GM12801 (cell line): Measurements from ENCODE around the gene PPFIBP2.

ENCODE experiments used
- TF ChIP-seq, protein P1 (sequence below): IDR thresholded peaks from one replicate; pipeline ENCODE4 v1.5.1; 2011; ENCODE audit warnings: control low read depth; ENCODE audit not compliant: insufficient read length; ENCODE audit errors: extremely low read depth

Gene PPFIBP2

DNA sequence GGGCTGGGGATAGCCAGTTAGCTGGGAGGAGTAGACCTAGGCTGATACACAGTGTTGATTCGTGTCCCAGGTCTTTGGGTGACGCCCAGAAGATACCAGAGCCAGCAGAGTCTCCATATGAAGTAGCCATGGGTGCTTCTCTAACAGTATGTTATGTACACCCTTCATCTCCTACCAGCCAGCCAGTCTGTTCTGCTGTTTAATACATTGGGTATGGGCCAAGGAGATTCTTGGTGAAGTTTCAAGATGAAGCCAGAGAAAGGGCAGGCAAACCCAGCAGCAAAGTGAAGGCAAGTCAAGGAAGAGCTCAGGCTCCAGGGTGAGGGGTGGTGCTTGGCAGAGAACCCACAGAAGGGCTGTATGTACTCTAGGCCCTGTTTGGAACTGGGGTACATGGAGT lies 56.4 kb downstream of the PPFIBP2 start:
- TF ChIP-seq, protein P1, sequence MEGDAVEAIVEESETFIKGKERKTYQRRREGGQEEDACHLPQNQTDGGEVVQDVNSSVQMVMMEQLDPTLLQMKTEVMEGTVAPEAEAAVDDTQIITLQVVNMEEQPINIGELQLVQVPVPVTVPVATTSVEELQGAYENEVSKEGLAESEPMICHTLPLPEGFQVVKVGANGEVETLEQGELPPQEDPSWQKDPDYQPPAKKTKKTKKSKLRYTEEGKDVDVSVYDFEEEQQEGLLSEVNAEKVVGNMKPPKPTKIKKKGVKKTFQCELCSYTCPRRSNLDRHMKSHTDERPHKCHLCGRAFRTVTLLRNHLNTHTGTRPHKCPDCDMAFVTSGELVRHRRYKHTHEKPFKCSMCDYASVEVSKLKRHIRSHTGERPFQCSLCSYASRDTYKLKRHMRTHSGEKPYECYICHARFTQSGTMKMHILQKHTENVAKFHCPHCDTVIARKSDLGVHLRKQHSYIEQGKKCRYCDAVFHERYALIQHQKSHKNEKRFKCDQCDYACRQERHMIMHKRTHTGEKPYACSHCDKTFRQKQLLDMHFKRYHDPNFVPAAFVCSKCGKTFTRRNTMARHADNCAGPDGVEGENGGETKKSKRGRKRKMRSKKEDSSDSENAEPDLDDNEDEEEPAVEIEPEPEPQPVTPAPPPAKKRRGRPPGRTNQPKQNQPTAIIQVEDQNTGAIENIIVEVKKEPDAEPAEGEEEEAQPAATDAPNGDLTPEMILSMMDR = no peak

DNA sequence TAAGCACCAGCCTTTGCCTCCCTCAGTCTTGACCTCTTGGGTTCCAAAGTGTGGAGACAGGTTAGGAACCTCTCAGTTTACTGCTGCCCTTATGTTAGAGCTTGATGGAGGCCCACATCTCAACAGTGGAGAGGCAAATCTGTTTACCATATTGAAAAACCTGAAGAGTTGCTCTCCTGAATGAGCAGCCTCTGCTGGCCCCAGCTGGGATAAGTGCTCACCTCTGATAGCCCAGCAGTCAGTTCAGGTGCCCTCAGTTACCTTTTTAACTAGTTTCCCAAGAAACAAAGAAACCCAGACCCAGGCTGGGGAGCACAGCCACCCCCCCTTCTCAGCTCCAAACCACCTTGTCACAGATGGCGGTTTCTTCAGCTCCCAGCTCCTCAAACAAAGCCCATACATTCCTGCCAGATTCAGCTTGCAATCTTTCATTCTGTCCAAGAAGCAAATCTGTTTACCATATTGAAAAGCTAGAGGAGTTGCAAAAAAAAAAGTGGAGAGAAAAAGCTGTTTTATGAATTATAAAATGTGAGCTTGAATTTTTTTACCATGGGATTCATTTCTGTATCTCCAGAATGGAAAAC lies 57.2 kb downstream of the PPFIBP2 start:
- TF ChIP-seq, protein P1 = no peak

DNA sequence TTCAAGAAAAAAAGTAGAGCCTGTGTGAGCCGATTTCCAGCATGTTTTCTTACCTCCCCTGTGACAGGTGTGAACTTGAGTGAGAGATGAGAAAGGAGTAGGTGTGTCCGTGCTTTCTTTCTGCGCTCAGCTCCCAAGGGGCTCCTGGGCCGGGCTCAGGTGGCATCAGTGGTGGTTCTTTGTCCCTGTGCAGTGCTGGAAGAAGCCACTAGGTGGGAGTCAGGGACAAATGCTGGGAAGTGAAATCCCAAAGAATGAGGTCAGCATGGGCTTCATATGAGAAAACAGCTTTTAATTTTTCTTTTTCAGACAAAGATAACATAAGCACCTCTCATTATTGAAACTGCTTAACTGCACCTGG lies 57.8 kb downstream of the PPFIBP2 start:
- TF ChIP-seq, protein P1 = no peak

DNA sequence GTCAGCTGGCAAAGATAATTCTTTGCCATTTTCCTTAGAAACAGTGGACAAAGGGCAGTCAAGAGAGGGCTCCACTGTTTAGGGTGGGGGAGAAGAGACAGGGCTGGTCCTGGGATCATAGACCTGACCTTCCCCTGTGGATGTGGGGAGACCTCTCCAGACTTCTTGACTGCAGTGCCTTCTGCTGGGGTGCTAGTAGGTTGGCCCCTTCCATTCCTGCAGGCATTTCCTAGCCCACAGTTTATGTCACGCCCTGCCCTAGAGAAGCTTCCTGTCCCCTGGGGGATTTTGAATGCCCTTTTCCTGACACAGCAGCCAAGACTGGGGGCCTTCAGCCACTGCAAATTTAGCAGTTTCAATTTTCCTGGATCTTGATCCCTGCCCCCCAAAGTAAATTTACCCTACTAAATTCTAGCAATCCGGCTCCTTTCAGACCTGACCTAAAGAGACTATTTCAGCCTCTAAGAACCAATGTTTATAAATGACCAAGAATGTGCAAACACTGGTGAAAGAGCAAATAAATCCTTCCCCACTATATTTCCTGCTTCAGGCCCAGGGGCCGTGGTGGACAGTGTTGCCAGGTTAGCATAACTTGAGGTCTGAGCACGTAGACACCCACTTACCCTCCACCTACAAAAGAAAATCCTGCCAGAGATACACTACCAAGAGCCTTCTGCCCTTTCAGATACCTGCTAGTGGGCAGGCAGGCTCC lies 58.4 kb downstream of the PPFIBP2 start:
- TF ChIP-seq, protein P1 = no peak

DNA sequence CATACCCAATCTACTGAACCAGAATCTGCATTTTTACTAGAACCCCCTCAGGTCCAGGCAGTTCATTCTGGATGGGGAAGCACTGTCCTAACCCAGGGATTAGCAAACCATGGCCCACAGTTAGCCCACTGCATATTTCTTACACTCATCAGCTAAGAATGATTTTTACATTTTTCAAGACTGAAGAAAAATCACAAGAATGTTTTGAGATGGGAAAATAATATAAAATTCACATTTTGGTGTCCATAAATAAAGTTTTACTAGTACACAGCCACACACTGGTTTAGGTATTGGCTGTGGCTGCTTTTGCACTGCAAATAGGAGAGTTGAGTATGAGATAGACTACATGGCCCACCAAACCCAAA lies 59.4 kb downstream of the PPFIBP2 start:
- TF ChIP-seq, protein P1 = no peak

DNA sequence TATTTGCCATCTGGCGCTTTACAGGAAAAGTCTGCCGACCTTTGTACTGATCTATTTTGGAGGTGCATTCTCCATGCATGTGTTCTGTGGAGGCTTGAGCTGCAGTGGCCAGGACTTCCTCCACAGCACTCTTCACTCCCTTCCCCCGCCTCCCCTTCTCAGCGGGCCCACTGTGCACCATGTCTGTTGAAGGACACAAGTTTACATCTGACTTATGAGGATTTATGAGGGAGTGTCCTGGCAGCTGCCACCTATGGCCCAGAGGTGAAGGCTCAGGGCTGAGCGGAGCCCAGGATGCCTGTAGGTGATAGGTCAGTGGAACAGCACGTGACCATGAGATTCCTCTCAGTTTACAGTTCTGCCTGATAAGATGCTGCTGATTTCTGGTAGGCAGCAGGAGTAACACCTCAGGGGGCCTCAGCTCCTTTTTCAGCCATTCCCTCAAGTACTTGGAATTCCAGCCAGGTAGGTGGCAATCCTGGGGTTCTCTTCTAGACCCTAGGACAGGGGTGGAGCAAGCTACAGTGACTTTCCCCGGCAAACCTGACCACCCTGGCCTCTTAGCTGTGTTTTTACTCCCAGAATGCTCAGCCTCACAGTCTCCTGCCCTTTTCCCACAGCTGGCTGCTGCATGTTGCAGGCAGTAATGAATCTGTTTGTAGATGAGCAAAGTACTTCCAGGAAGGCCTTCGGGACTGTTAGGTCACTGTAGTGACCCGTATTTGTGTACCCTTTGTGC lies 59.9 kb downstream of the PPFIBP2 start:
- TF ChIP-seq, protein P1 = no peak

DNA sequence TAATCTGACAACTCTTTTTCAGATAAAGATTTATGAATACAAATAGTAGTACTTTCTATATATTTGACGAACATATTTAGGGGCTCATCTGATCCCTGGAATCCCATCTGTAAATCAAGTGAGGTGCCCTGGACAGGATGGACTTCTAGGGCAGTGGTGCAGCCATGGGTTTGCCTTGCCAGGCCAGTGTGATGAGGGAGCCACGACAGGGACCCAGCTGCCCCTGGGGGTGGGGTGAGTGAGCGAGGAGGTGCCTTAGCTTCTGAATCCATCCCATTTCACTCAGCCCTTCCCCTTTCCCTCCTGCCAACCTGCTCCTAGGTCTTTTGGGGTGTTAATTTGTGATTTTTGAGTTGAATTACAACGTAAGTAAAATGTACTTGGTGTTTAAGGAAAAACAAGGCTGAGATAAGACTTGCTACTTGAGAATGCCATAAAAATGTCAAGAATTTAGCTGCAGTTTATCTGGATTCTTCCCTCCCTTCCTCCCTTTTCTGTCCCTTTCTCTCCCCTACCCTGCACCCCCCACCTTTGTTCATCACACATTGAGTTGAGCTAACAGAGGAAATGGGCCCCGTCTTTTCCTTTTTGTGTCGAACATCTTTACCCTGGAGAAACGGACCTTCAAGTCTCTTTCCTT lies 60.8 kb downstream of the PPFIBP2 start:
- TF ChIP-seq, protein P1 = no peak
